Right lobe of liver (tissue), 6 donors: Measurements from ENCODE around the gene CYBC1. TPM values are rescaled to one million over a fixed set of nuclear protein-coding genes. Genes with fewer than 3 reads are reported as not detected.
A peak's percentile ranks its signal among the peaks of the same experiment; 100 is the strongest.

Experiments used
- ATAC-seq, 4 donors: fragments of 200-7000 bp; cut with Tn5 transposase; one replicate each; pipeline ENCODE4 v1.9.1; 2020; ENCODE audit warnings: mild to moderate bottlenecking in 4 of 4, moderate library complexity in 4 of 4
- DNase-seq, 3 donors: peaks; one replicate each; pipeline ENCODE4 v3.0.0-alpha.2; 2020
- H3K27ac ChIP-seq, 3 donors: fragments of 200-600 bp; one replicate each; pipeline ENCODE4 v1.8.0; 2022
- H3K27me3 ChIP-seq, 2 donors: fragments of 200-600 bp; one replicate each; pipeline ENCODE4 v1.8.0; 2022
- H3K36me3 ChIP-seq, 4 donors: fragments of 200-600 bp; sonication (generic) in 1 of 4; one replicate each; pipeline versions ENCODE4 v1.5.1 to v1.8.0; 2017 to 2022; ENCODE audit warnings: control low read depth in 1 of 4
- H3K4me1 ChIP-seq, 4 donors: fragments of 200-600 bp; sonication (generic) in 1 of 4; one replicate each; pipeline versions ENCODE4 v1.5.1 to v1.8.0; 2017 to 2022; ENCODE audit warnings: control low read depth in 1 of 4
- H3K4me3 ChIP-seq, 3 donors: fragments of 200-600 bp; one replicate each; pipeline ENCODE4 v1.8.0; 2022
- H3K9me3 ChIP-seq, 4 donors: fragments of 200-600 bp; sonication (generic) in 1 of 4; one replicate each; pipeline versions ENCODE4 v1.5.1 to v1.8.0; 2017 to 2022; ENCODE audit warnings: control low read depth in 1 of 4
- CTCF ChIP-seq, 4 donors: fragments of 200-600 bp in 3 of 4; fragments of 450-650 bp in 1 of 4; IDR thresholded peaks; one replicate each; pipeline versions ENCODE4 v1.5.1 to v1.8.0; 2016 to 2022; ENCODE audit warnings: antibody characterized with exemption in 4 of 4, mild to moderate bottlenecking in 2 of 4
- POLR2A ChIP-seq: fragments of 450-650 bp; IDR thresholded peaks from one replicate; pipeline ENCODE4 v1.6.1; 2017; ENCODE audit warnings: antibody characterized with exemption, mild to moderate bottlenecking
- WGBS: methylation state at CpG from one replicate; pipeline ENCODE4 v1.1.6; 2018; ENCODE audit warnings: low coverage, low lambda C conversion rate; ENCODE audit not compliant: insufficient coverage; ENCODE audit errors: missing lambda C conversion rate; 5-methylcytosine and 5-hydroxymethylcytosine counted together
- intact Hi-C, 2 donors: fragments of 100-400 bp; cut with DNase I; formaldehyde crosslinking; loops; one replicate each; pipeline versions ENCODE4 v1.11.2 to v1.14.1; 2022
- total RNA-seq, 6 experiments: library from RNA; depleted of rRNA in 2 of 6; stranded (reverse); fragments of >200 nt in 2 of 6; fragmentation: NEBNext Ultra II Directional in 3 of 6; extraction: Animal tissue kit (Norgen Biotek cat#: 25700) in 3 of 6; gene quantifications; one replicate each; pipeline versions ENCODE4 v1.1.0 to v1.2.4, GENCODE V29; 2016 to 2023
- donor health status: DM: no; HTN: yes; CAD: no.
- donor health status: DM: no; HTN: no; CAD: no.
- donor health status: DM: no; HTN: no; CAD: no.
- donor health status: DM: no; HTN: yes; CAD: no.
- donor health status: DM: no; HTN: yes; CAD: no.

Gene CYBC1
- total RNA-seq, 6 experiments from 2014 or later, result 29.4 to 82.4 (median 46.4) TPM

GRCh38 chr17:82436601-82437324, 13.8 kb downstream of the CYBC1 start:
- DNase-seq, result peak; percentile 57 to 85 (median 59)
- Histone ChIP-seq H3K36me3 (no peaks in the 10 kb centered on the region), H3K27ac (no peak overlapping the region), H3K4me3 (no peak overlapping the region), H3K9me3 (no peaks in the 10 kb centered on the region), H3K27me3 (no peaks in the 10 kb centered on the region), H3K4me1 (peaks cover 0 to 3% (median 0%) of the 10 kb centered on the region in 4 donors)
- 19% methylated on average over 9 of the region's 36 CpGs for WGBS
- peak; percentile 54 to 78 (median 63) for ATAC-seq
- TF ChIP-seq POLR2A, result no peak
- no peak for TF ChIP-seq CTCF (IDR thresholded peaks at IDR 0.05)
- intact Hi-C loops, result no loop called here

- H3K36me3 ChIP-seq, result no peaks in the 10 kb centered on the region
- H3K9me3 ChIP-seq, result no peaks in the 10 kb centered on the region
- no peak overlapping the region for H3K4me3 ChIP-seq
- peaks cover 0 to 3% (median 0%) of the 10 kb centered on the region in 4 donors for H3K4me1 ChIP-seq
- ATAC-seq, result peak; percentile 7 to 45 (median 23)
- DNase-seq, result peak; percentile 37 to 62 (median 54)
- TF ChIP-seq CTCF (IDR thresholded peaks at IDR 0.05) (no peak), POLR2A (no peak)
- no CpG with 5 or more reads among the region's 43 CpGs for WGBS
- intact Hi-C loops, result no loop called here
- no peaks in the 10 kb centered on the region for H3K27me3 ChIP-seq
- no peak overlapping the region for H3K27ac ChIP-seq
These were observed 14.7 kb downstream of the CYBC1 start for GRCh38 chr17:82435601-82436583.

GRCh38 chr17:82435103-82435502, 15.4 kb downstream of the CYBC1 start:
- ATAC-seq (no peak), DNase-seq (no peak)
- Histone ChIP-seq H3K27ac (no peak overlapping the region), H3K36me3 (no peaks in the 10 kb centered on the region), H3K4me1 (peaks cover 0 to 3% (median 0%) of the 10 kb centered on the region in 4 donors), H3K4me3 (no peak overlapping the region), H3K27me3 (no peaks in the 10 kb centered on the region), H3K9me3 (no peaks in the 10 kb centered on the region)
- WGBS, result no CpG with 5 or more reads among the region's 12 CpGs
- intact Hi-C loops, result no loop called here
- TF ChIP-seq CTCF (IDR thresholded peaks at IDR 0.05), result no peak
- no peak for TF ChIP-seq POLR2A

GRCh38 chr17:82434216-82434565, 16.4 kb downstream of the CYBC1 start:
- TF ChIP-seq POLR2A (no peak), CTCF (IDR thresholded peaks at IDR 0.05) (no peak)
- no peaks in the 10 kb centered on the region for H3K27me3 ChIP-seq
- intact Hi-C loops, result no loop called here
- H3K4me1 ChIP-seq, result peaks cover 0 to 3% (median 0%) of the 10 kb centered on the region in 4 donors
- no peaks in the 10 kb centered on the region for H3K36me3 ChIP-seq
- ATAC-seq (no peak), DNase-seq (no peak)
- H3K27ac ChIP-seq, result no peak overlapping the region
- WGBS, result 90% methylated on average over 3 of the region's 3 CpGs
- no peak overlapping the region for H3K4me3 ChIP-seq
- no peaks in the 10 kb centered on the region for H3K9me3 ChIP-seq
